HG03039 (cell line): ENCODE data around the gene FMN1.

Source experiments
- ATAC-seq: cut with Tn5 transposase; IDR thresholded peaks from one replicate; pipeline ENCODE4 v1.9.1; 2021; ENCODE audit warnings: mild to moderate bottlenecking, moderate library complexity; ENCODE audit not compliant: unreplicated experiment

Gene FMN1

GRCh38 chr15:33157371-33158037 is 37.0 kb downstream of the FMN1 start:
- no peak for ATAC-seq

GRCh38 chr15:33155691-33156420 is 38.7 kb downstream of the FMN1 start:
- ATAC-seq: no peak

DNA sequence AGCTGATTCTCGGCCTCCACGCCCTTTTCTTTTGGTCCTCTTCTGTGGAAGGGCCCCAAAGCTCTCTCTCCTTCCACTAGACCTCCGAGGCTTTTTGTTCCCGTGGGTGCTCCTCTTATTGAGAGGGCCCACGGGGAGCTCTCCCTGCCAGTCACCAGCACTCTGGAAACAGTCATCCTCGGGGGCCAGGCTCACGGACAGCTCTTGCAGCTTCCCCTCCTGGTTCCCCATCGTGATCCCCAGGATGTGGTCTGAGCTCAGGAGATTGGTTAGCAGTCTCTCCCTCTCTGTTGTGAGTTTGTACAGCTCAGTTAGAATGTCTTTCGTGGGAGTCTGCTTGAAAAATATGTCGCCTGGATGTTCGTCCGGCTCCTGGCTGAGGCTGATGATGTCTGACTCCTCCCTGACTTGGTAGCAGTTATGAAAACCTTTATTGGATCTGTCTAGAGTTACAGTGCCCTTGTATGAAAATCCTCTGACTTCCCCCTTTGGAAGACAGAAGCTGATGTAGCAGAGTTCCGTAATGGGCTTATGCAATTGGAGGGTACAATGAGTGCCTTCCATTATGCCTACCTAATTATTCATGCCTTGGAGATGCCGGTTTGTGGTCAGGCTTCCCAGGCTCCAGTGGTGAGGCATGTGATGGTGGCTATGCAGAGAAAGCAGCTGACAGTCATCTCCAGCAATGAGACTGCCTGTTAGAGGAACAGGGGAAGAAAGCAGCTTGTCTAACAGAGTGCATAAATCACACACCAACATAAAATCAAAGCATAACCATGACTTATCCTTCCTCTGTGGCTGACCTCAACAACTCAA is 40.0 kb downstream of the FMN1 start:
- no peak for ATAC-seq

DNA sequence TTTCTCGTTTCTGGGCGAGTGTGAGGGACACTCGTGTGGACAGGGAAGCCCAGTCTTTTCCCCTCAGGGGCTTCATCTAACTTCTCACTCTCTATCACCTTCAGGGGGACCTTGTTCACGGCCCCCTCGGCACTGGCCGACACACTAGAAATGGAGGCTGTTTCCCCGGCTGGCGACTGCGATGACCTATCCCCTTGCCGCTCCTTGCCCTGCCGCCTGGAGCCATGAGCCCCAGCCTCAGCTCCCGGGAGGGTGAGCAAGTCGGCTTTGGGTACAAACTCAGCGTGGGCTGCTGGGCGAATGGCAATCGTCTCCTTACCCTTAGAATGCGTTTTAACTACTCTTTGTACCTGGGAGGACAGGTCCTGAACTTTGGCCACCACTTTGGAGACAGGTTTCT is 41.0 kb downstream of the FMN1 start:
- no peak for ATAC-seq

- ATAC-seq: no peak
Measured at GRCh38 chr15:33152502-33153109, 41.9 kb downstream of the FMN1 start.

GRCh38 chr15:33150971-33151370 is 43.5 kb downstream of the FMN1 start:
- no peak for ATAC-seq

DNA sequence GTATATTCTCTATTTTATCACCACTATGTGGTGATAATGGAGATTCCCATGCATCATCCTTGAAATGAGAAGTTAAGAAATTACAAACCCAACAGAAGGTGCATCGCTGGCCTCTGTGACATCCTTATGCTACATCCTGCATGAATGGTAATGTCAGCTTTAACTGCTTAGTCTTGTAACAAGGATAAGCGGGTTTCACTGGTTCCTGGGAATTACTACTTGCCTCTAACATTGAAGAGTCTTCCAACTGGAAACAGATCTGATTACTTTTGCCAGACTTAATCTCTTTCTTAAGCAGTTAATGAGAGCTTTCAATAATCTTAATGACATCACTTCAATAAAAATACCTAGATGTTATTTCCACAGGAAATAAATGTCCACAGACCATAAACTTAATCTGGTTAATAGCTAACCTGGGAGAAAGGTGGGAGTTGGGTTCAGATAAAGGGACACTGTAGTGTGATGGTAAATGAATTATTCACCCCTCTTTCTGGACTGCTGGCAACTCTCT is 44.0 kb downstream of the FMN1 start:
- no peak for ATAC-seq

GRCh38 chr15:33149919-33150318 is 44.6 kb downstream of the FMN1 start:
- no peak for ATAC-seq

DNA sequence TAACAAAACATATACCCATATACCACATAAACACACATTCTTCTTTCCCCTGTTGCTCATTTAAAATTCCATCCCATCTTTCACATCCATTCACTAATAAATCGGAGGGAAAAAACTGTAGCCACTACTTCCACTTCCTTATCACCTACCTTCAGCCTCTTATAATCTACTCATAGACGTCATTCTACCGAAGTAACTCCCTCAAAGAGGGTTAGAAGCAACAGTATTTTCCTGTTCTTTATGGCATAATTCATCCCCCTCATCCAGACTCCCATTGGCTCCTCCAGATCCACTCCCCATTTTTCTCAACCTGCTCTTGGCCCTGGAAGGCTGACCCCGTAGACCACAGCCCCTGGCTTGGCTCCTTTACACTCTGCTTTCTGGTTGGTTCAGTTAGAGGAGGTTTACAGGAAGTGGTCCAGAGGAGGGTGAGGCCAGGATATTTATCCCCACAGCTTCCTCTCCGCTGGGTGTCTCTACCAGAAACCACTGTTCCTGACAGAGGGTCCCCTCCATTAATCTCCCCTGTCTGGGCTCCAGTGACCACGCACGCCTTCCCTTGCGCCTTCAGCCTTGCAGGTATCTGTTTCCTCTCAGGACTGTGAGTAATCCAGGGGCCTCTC is 46.3 kb downstream of the FMN1 start:
- ATAC-seq: no peak

- no peak for ATAC-seq
Measured at GRCh38 chr15:33146051-33146450, 48.5 kb downstream of the FMN1 start.

DNA sequence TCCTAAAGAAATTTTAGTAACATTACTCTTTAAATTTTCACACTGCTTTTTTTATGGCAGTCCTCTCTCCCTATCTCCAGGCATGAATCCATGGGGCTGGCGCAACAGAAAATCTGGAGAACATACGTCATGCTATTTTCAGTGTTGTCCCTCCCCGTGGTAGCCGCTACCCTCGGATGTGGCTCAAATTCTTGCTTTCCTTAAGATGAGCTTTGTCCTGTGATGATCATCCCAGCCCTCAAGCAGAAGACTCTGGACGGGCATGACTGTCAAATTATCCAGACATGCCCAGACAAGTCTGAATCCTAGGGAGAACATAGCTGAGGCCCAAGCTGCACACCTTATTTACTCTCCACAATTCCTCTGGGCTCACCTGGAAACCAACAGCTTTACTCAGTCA is 49.1 kb downstream of the FMN1 start:
- ATAC-seq: no peak

DNA sequence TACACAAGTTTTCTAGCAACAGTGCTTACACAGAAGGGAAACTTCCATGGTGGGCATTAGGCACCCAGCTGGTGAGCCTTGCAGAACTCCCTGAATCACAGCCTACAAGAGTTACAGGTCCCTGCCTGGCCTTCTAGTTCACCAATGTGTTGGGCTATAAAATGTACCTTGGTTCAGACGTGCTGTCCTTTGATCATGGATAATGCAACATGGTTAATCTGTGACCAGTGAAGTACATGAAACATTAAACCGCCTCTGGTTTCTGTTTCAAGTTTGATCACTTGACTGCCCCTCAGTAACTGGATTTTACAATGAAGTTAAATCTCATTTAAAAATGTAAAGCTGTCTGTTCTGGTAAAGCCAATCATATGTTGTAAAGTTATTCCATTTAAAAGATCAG is 51.8 kb downstream of the FMN1 start:
- no peak for ATAC-seq

DNA sequence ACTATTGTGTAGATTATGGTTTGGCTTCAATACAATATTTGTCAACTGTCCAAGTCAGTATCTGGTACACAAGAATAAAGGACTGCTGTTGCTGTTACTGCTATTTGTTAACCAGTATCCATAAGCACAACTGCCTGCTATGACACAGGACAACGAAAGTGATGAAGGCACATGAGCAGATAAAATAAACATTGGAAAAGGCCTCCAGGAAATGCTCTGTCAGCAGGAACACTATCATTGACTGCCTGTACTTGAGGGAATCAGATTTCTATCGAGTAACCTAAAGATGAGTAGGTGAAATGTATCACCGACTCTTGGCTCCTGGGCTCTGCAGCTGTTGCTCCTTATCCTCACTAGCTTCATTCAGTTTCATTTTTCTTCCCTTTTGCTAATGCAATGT is 56.5 kb downstream of the FMN1 start:
- ATAC-seq: no peak

DNA sequence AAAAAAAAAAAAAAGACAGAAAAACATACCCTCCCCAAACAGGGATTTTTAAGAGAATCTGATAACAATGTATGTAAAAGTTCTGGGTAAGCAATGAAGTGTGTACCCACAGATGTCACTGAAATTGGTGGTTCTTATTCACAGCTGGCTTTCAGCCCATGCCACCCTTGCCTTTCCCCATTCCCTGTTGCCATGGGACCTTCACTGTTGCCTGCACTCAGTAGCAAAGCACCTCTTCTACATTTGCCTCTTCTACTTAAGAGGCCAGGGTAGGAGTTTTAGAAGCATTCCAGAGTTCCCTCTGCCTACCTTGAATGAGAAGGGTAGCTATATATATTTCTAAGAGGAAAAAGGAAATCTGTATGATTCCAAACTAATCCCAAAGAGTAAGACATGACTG is 57.4 kb downstream of the FMN1 start:
- ATAC-seq: no peak

GRCh38 chr15:33136353-33136752 is 58.2 kb downstream of the FMN1 start:
- ATAC-seq: no peak

DNA sequence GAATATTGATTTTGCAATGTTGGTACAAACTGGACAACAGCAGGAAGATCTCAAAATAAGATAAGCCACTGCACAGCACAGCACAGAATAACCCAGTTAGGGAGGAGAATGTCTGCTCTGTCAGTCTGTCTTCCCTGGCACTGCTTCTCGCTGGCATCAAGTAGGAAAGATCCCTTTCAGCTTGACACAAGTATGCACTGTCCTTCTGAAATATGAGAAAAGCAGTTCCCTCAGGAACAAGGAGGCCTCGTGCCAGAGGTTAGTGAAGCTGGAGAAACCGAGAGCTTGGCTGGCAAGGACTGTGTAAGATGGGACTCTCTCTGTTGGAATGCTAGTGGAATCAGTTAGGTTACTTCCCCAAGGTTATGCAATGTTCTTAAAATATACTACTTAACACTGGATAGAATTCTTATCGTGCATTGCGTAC is 59.1 kb downstream of the FMN1 start:
- no peak for ATAC-seq

DNA sequence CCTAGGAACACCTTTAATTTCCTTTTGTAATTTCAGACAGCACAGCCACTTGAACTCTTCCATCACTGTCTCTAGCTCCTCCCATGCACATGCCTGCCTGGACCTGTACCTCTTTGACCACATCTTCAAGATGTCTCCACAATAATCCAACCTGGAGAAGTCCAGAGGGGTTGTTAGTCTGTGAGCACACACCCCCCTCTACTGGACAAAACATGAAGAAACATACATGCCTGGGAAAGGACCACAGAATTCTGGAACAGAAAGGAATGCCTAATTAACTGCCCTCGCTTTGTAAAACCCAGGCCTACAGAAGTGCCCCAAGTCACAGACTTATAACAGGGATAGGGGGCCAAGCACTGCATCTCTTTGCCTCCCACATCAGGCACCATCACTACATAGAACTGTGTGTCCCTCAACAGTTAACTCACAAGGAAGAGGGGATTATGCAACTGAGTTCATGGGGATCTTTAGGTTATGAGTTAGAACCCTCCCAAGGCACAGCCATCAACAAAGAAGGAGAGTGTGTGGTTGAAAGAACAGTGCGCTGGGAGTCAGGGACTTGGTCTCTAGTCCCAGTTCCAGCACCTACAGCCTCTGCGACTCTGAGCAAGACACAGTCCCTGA is 61.7 kb downstream of the FMN1 start:
- no peak for ATAC-seq

DNA sequence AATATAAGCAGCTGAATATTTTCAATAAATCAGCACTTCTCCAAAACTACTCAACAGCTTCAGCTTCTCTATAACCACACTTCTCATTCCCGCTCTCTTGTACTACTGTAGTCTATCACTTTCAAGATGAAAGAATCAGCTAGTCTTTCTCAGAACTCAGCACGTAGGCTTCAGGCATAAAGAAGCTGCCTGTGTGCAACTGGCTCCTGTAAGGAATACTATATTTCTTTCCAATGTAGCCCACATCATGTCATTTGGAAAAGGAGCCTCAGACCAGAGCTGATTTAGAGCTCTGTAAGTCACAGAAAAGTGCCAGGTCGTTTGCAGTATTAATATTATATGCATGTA is 62.3 kb downstream of the FMN1 start:
- no peak for ATAC-seq

DNA sequence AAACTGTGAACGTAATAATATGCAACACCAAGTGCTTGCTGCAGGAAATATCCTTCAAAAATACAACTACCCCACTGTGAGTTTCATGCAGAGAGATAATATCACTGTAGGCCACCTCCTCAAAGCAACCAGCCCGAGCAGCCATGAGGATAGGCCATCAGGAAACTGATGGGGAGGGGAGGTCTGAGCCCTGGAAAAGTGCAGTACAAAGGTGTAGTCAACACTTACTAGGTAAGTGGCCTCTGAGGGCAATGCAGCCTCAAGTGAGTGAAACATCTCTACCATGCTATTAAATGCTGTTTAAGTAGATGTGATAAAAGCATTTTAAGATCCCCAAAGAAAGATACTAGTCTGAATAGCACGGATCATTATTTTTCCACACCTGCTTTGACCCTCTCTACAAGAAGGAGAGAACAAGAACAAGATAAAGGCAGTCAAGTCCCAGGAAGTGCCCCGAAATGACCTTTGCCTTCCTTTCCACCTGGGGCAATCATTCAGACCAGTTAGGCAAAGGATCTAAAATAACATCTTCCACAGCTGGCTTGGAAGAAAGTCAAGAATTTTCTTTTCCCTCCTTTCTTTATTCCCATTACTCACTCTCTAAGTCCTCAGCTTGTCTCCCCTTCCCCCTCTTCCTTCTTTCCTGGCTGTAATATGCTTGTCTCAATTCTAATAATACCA is 62.8 kb downstream of the FMN1 start:
- no peak for ATAC-seq
